CD4-positive, alpha-beta T cell treated with Interleukin-12 subunit alpha and Interleukin-12 subunit beta, for 1 hour (primary cell): Measurements from ENCODE around the gene ZNF45.
"Not testable (repeated sequence)": the region's sequence is repeated elsewhere in the genome, so short reads cannot be mapped to it uniquely, and the experiment has no call there.

ENCODE experiments used
- DNase-seq: peaks from one replicate; pipeline ENCODE4 v3.0.0-alpha.2; 2020

ZNF45 gene

GRCh38 chr19:43934985-43935708 lies at the start of gene ZNF45:
Gene ZNF45, minus strand, starts transcription at chr19:43935282. Its CDS starts 13,097 bp downstream, at chr19:43922185.
- DNase-seq = peak; percentile 90

DNA sequence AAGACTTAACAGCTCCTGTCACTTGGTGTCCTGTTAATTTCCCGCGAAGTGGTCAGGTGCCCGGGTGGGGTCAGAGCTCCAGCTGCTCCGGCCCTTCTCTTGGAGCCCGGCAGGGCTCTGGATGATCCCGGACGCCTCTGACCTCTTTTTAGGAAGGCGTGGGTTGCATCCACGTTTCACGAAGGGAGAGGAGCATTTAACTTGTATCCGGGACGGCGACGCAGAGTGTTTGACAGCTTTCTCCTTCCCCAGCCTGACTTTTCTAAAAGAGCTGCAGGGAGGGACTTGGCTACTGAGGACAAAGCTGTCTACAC lies 49.6 kb upstream of the ZNF45 start:
- no peak for DNase-seq

DNA sequence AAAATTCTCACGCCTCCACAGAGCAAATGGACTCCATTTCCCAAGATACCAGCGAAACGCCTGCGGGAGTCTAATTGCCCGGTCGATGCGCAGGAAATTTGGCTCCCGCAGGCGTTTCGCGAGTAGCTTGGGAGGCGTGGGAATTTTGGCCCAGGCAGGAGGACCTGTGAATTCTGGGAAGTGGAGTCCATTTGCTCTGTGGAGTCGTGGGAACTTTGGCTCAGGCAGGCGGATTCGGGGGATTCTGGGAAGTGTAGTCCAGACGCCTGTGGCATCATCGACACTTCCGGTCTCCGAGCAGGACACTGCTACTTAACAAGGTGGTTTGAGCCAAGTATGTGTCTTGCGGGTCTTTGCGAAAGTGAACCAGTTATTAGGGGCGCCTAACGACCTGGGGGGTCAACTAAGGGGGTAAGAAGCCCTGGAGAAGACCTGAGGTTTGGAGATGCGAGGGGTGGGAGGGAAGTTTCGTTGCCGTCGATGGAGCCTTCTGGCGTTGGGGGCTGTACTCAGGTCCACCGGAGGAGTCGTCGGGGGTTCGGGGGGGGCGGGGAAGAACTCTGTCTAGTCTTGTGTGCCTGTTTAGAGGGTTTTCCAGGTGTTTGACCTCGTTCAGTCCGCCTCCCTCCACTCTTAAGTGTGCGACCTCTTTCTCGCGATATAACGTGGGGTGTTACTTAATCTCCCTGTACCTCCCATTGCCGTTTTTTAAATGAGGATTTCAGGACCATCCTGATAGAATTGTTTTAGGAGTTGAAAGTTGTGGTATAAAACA lies 49.0 kb upstream of the ZNF45 start, which contains the start of gene ZNF155:
Gene ZNF155 (plus strand): TSS at position 277 of the 775 bp plus-strand sequence. CDS start 4,356 bp downstream, outside the sequence.
- DNase-seq = peak; percentile 83

- DNase-seq = no peak
Measured at GRCh38 chr19:43983544-43983911, 48.4 kb upstream of the ZNF45 start.

DNA sequence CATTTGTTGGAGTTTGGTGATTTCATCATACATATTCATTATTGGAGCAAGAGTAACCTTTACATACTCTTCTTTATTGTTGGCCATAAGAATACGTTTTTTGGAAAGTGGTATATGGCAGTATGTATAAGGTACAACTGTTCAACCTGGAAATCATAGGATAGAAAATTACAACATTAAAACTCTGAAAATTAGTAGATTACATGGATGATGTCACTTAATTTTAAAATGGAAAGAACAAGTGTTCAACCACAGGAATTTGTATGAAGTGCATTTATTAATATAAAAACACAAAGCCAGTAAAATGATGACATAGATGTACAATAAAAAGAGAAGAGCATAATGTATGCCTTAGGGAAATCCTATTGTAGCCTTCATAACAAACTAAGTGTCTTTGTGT lies 41.6 kb upstream of the ZNF45 start:
- DNase-seq = no peak

- DNase-seq = no peak
Measured at GRCh38 chr19:43966079-43966694, 31.1 kb upstream of the ZNF45 start.

- no peak for DNase-seq
Measured at GRCh38 chr19:43960411-43960810, 25.3 kb upstream of the ZNF45 start.

DNA sequence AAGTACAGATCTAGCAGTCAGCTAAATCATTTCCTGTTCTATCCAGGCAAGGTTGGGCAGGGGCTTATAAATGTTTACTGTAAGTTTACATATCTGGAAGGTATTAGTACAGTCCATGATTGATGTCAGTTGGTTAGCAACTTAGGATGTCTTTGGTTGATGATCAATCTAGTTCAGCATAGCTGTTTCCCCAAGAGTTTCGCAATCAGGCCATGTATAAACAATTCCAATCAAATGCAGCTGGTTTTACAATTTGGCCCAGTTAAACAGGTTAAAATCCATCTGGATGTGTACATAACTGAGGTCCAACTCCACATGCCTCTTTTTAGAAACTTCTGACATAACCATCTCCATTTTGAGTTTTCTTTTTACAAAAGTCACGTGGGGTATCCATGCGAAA lies 22.8 kb upstream of the ZNF45 start:
- DNase-seq = no peak

- no peak for DNase-seq
Measured at GRCh38 chr19:43956827-43957226, 21.7 kb upstream of the ZNF45 start.

- peak; percentile 80 for DNase-seq
Measured at GRCh38 chr19:43950834-43951645, 16.0 kb upstream of the ZNF45 start, which contains the start of gene ZNF221. Gene ZNF221, plus strand, starts transcription at chr19:43951228. Its CDS starts 11,499 bp downstream, at chr19:43962727.

DNA sequence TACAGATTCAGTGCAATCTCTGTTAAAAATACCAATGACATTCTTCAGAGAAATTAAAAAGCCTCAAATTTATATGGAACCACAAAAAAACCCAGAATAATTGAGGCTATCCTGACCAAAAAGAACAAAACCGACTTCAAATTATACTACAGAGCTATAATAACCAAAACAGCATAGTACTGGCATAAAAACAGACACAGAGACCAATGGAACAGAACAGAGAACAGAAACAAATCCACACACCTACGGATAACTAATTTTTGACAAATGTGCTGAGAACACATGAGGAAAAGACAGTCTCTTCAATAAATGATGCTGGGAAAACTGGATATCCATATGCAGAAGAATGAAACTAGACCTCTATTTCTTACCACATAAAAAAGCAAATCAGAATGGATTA lies 14.7 kb upstream of the ZNF45 start:
- not testable (repeated sequence) for DNase-seq

DNA sequence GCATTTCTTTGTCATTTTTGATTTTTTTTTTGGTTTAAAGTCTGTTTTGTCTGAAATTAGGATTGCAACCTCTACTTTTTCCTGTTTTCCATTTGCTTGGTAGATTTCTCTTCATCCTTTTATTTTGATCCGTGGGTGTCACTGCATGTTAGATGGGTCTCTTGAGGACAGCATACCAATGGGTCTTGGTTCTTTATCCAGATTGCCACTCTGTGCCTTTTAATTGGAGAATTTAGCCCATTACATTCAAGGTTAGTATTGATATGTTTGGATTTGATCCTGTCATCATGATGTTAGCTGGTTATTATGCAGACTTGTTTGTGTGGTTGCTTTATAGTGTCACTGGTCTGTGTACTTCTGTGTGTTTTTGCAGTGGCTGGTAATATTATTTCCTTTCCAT lies 12.3 kb upstream of the ZNF45 start:
- DNase-seq = not testable (repeated sequence)

DNA sequence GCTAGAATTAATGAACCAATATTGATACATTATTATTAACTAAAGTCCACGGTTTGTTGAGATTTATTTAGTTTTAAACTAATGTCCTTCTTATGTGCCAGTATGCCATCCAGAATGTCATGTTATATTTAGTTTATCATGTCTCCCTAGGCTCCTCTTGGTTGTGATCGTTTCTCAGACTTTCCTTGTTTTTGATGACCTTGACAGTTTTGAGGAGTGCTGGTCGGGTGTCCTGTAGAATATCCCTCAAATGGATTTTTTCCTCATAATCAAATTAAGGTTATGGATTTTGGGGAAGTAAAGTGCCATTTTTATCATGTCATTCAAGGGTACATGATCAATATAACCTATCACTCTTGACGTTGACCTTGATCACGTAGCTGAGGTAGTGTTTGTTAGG lies 6.1 kb upstream of the ZNF45 start:
- DNase-seq = no peak

DNA sequence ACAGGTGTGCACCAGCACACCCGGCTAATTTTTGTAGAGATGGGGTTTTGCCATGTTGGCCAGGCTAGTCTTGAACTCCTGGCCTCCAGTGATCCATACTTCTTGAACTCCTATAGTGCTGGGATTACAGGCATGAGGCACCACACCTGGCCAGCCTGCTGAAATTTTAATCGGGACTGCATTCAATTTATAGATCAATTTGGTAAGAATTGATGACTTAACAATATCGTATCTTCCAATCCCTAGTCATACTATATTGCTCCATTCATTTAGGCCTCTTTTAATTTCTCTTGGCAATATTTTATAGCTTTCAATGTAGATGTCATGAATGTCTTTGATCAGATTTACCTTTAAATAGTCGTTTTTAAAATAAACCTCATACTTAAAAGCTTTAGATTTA lies 5.6 kb upstream of the ZNF45 start:
- no peak for DNase-seq

GRCh38 chr19:43939557-43940260 lies 4.6 kb upstream of the ZNF45 start:
- no peak for DNase-seq

DNA sequence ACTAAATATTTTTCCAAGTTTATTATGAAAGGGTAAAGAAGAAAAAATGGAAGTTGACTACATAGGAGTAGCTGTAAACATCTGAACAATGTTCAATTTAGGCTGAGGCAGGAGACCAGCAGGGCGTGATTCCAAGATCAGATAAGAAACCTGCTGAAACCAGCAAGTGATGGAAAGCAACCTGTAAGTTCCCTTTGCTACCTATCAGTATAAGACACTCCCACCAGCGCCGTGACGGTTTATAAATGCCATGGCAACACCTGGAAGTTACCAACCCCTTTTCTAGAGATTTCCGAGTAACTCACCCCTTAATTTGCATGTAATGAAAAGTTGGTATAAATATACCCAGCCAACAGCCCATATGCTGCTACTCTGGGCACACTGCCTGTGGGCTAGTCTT lies 1.1 kb upstream of the ZNF45 start:
- DNase-seq = no peak

GRCh38 chr19:43934055-43934984 lies 762 bp downstream of the ZNF45 start:
- DNase-seq = no peak

- no peak for DNase-seq
Measured at GRCh38 chr19:43928820-43929219, 6.3 kb downstream of the ZNF45 start.

GRCh38 chr19:43923875-43924274 lies 11.2 kb downstream of the ZNF45 start:
- DNase-seq = no peak

DNA sequence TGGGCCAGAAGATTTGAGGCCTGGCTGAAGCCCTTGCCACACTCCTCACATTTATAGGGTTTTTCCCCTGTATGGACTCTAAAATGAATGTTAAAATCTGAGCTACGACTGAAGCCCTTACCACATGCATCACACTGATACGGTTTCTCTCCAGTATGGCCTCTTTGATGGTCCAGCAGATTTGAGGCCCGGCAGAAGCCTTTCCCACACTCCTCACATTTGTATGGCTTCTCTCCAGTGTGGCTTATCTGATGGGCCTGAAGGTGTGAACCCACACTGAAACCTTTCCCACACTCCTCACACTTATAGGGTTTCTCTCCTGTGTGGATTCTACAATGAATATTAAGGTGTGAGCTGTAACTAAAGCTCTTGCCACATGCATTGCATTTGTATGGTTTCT lies 21.0 kb downstream of the ZNF45 start:
- DNase-seq = no peak

- no peak for DNase-seq
Measured at GRCh38 chr19:43913383-43913782, 21.7 kb downstream of the ZNF45 start.
